Measurements from ENCODE around the gene ELK4.
A peak's percentile ranks its signal among the peaks of the same experiment; 100 is the strongest.

Gene ELK4

DNA sequence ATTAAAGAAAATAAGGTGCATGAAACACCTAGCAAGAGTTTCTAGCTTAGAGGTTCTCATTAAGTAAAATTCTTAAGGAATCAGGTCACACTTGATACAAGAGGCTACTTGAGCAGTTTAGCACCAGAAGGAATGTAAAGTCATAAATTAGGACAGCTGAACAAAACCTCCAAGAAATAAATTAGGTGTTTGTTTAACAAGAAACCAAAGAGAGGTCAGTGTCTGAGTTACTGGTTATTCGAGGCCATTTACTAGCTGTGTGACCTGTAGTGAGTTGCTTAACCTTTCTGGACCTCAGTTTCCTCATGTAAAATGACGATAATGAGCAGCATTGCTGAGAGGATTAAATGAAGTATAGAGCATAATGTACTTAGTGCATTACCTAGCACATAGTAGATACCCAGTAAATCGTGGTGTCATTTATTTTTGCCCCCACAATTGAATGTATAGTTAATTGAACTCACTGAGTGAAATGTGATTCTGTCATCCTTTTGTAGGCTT, 908 bp upstream of the ELK4 start:
- H2AFZ ChIP-seq (ENCODE audit: low read depth, low read length): peak overlapping the region; percentile 80
- H3K9ac ChIP-seq (ENCODE audit: low read length): peak overlapping the region; percentile 76
- no peak for TF ChIP-seq EZH2phosphoT487 (IDR thresholded peaks at IDR 0.05; ENCODE audit: low read depth)
- TF ChIP-seq, protein P1, sequence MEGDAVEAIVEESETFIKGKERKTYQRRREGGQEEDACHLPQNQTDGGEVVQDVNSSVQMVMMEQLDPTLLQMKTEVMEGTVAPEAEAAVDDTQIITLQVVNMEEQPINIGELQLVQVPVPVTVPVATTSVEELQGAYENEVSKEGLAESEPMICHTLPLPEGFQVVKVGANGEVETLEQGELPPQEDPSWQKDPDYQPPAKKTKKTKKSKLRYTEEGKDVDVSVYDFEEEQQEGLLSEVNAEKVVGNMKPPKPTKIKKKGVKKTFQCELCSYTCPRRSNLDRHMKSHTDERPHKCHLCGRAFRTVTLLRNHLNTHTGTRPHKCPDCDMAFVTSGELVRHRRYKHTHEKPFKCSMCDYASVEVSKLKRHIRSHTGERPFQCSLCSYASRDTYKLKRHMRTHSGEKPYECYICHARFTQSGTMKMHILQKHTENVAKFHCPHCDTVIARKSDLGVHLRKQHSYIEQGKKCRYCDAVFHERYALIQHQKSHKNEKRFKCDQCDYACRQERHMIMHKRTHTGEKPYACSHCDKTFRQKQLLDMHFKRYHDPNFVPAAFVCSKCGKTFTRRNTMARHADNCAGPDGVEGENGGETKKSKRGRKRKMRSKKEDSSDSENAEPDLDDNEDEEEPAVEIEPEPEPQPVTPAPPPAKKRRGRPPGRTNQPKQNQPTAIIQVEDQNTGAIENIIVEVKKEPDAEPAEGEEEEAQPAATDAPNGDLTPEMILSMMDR (IDR thresholded peaks at IDR 0.05; ENCODE audit: low read depth, low read length): no peak
- peaks cover 34% of the 10 kb centered on the region for H3K79me2 ChIP-seq (ENCODE audit: low read length)
- no peaks in the 10 kb centered on the region for H3K9me3 ChIP-seq (ENCODE audit: insufficient read depth, low read length)
- H3K36me3 ChIP-seq (replicated peaks; ENCODE audit: low read depth, low read length): peaks cover 16% of the 10 kb centered on the region
- H4K20me1 ChIP-seq (ENCODE audit: insufficient read depth, low read length): peaks cover 21% of the 10 kb centered on the region
- H3K27ac ChIP-seq (ENCODE audit: low read length): no peak overlapping the region
- H3K4me3 ChIP-seq (ENCODE audit: low read length): peak overlapping the region; percentile 90
- peaks cover 32% of the 10 kb centered on the region for H3K4me1 ChIP-seq (ENCODE audit: low read length)
- H3K4me2 ChIP-seq (ENCODE audit: low read length): peak overlapping the region; percentile 97
- H3K27me3 ChIP-seq (ENCODE audit: low read depth, low read length): no peaks in the 10 kb centered on the region

DNA sequence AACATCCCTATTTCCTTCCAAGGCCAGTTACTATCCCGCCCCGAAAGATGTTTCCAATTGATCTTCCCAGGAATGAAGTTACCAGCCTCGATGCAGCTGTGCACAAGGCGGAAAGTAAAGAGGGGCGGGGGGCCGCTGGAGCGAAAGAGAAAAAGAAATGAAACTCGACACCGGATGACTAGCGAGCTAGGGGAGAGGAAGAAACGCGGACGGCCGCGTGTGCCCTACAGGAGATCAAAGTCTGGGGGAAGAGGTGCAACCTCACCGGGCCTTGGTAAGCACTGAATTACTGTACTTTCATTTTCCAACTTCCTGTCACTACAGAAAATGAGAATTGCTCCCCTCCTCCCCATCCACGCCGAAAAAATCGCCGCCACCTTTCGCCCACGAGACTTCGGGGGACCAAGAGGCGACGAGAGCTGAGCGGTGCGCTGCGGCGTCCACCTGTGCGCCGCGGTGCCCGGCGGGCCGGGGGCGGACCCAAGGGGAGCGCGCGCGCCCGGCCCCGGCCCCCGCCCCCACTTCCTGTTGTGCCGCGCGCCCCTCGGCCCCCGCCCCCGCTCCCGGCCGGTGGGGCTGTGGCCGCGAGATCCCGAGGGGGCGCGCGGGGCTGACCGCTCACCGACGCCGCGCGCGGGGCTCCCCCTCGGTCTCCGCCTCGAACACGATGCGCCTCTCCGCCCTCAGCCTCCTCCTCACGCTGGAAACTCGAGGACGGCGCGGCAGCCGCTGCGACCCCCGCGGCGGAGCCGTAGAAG, 622 bp downstream of the ELK4 start:
- peaks cover 46% of the 10 kb centered on the region for H3K4me1 ChIP-seq (ENCODE audit: low read length)
- H3K79me2 ChIP-seq (ENCODE audit: low read length): peaks cover 49% of the 10 kb centered on the region
- H3K27me3 ChIP-seq (ENCODE audit: low read depth, low read length): no peaks in the 10 kb centered on the region
- H3K9me3 ChIP-seq (ENCODE audit: insufficient read depth, low read length): no peaks in the 10 kb centered on the region
- peak overlapping the region; percentile 93 for H3K27ac ChIP-seq (ENCODE audit: low read length)
- peak overlapping the region; percentile 91 for H3K9ac ChIP-seq (ENCODE audit: low read length)
- H4K20me1 ChIP-seq (ENCODE audit: insufficient read depth, low read length): peaks cover 33% of the 10 kb centered on the region
- TF ChIP-seq, protein P1 (IDR thresholded peaks at IDR 0.05; ENCODE audit: low read depth, low read length): no peak
- TF ChIP-seq EZH2phosphoT487 (IDR thresholded peaks at IDR 0.05; ENCODE audit: low read depth): no peak
- H3K4me3 ChIP-seq (ENCODE audit: low read length): peak overlapping the region; percentile 90
- H3K4me2 ChIP-seq (ENCODE audit: low read length): peak overlapping the region; percentile 94
- H2AFZ ChIP-seq (ENCODE audit: low read depth, low read length): no peak overlapping the region
- H3K36me3 ChIP-seq (replicated peaks; ENCODE audit: low read depth, low read length): peaks cover 23% of the 10 kb centered on the region

DNA sequence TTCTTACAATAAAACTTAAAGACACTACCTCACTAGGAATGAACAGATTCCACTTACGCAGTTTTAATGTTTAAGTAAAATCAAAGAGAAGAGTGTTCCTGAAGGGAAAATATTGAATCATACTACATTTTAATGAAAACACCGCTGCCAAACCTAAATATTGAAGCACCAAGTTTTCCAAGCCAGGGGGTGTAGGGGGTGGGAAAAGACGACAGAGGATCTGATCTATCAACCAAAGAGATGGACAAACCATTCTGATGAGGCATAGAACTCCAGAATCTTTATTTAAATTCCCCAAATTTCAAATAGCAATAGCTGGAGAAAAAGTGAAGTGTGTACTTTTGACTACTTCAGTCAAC, 1.2 kb downstream of the ELK4 start:
- Histone ChIP-seq H4K20me1 (ENCODE audit: insufficient read depth, low read length) (peaks cover 38% of the 10 kb centered on the region), H3K36me3 (replicated peaks; ENCODE audit: low read depth, low read length) (peaks cover 23% of the 10 kb centered on the region), H3K79me2 (ENCODE audit: low read length) (peaks cover 55% of the 10 kb centered on the region), H3K4me3 (ENCODE audit: low read length) (peak overlapping the region; percentile 90), H3K27ac (ENCODE audit: low read length) (peak overlapping the region; percentile 93), H3K4me2 (ENCODE audit: low read length) (peak overlapping the region; percentile 94), H2AFZ (ENCODE audit: low read depth, low read length) (no peak overlapping the region), H3K27me3 (ENCODE audit: low read depth, low read length) (no peaks in the 10 kb centered on the region), H3K9me3 (ENCODE audit: insufficient read depth, low read length) (no peaks in the 10 kb centered on the region), H3K9ac (ENCODE audit: low read length) (peak overlapping the region; percentile 91), H3K4me1 (ENCODE audit: low read length) (peaks cover 50% of the 10 kb centered on the region)
- TF ChIP-seq EZH2phosphoT487 (IDR thresholded peaks at IDR 0.05; ENCODE audit: low read depth): no peak
- TF ChIP-seq, protein P1 (IDR thresholded peaks at IDR 0.05; ENCODE audit: low read depth, low read length): no peak

DNA sequence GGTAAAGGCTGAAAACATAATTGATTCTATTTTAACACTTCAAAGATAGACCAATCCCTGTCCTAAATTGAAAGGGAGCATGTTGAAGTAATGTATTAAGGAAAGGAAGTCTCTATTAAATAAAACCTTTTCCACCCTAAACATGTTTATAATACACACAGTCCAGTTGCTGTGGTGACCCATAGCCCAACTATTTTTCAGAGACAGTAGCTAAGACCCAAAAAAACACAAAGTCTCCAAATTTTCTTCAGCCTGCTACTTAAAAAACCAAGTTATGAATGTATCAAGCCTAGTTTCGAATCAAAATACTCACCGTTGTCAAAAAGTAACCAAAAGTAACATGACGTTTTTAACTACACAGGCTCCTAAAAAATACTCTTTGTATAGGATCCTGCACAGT, 1.6 kb downstream of the ELK4 start:
- Histone ChIP-seq H3K4me2 (ENCODE audit: low read length) (peak overlapping the region; percentile 94), H2AFZ (ENCODE audit: low read depth, low read length) (no peak overlapping the region), H3K79me2 (ENCODE audit: low read length) (peaks cover 58% of the 10 kb centered on the region), H3K9me3 (ENCODE audit: insufficient read depth, low read length) (no peaks in the 10 kb centered on the region), H3K27ac (ENCODE audit: low read length) (peak overlapping the region; percentile 93), H3K36me3 (replicated peaks; ENCODE audit: low read depth, low read length) (peaks cover 23% of the 10 kb centered on the region), H4K20me1 (ENCODE audit: insufficient read depth, low read length) (peaks cover 40% of the 10 kb centered on the region), H3K4me3 (ENCODE audit: low read length) (peak overlapping the region; percentile 90), H3K4me1 (ENCODE audit: low read length) (peaks cover 50% of the 10 kb centered on the region), H3K27me3 (ENCODE audit: low read depth, low read length) (no peaks in the 10 kb centered on the region), H3K9ac (ENCODE audit: low read length) (peak overlapping the region; percentile 91)
- TF ChIP-seq, protein P1 (IDR thresholded peaks at IDR 0.05; ENCODE audit: low read depth, low read length): no peak
- TF ChIP-seq EZH2phosphoT487 (IDR thresholded peaks at IDR 0.05; ENCODE audit: low read depth): no peak

All from OCI-LY3 (cell line).